ENCODE data around the gene RIT1. TPM values are rescaled to one million over a fixed set of nuclear protein-coding genes. Genes with fewer than 3 reads are reported as not detected.

Gene RIT1
- total RNA-seq, 1 donor from 2014 or later = 49.8 TPM

DNA sequence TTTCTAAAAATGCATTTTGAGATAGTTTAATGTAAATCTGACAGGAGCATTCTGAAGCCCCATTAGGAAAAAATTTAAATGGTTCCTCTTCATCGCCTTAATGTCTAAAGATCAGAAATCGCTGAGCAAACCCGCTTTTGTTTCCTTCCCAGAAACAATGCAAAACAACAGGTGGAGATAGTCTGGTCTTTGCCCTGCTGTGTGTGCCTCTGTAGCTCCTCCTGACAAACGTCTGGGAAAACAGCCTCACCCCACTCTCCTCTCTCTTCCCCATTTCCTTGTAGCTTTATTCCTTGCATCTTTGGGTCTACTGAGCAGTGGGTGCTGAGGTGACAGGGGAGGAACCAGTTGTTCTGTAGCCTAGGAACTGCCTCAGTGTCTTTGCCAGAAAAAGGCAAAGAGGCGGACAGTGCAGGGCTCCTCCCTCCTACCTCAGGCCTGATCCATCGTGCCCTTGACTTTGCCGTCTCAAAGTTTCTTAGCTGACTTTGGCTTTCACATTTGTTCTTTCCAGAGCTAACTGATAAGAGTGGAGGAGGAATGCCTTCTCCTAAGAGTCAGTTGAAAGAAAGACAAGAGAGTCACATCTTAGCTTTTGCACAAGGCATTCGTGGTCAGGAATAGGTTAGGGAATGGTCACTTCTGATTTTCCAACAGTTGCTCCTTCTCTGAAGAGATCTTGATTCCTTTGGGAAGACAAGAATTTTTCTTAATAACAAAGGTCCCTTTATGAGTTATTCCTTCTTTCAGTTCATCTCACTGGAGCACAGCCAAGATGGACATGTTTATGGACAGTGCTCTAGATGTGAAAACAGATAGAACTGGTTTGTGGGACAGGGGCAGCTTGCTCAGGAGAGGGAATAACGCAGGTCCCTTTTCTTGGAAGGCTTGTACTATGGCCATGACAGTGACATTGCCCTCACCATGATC lies 26.9 kb downstream of the RIT1 start:
- H3K36me3 ChIP-seq (ENCODE audit: control insufficient read depth, insufficient read depth, low read length) = no peaks in the 10 kb centered on the region
- FAIRE-seq = peak; percentile 40
- DNase-seq (ENCODE audit: low read depth) = no peak
- H3K4me3 ChIP-seq (ENCODE audit: low read depth, low read length) = no peak overlapping the region
- TF ChIP-seq, protein P1, sequence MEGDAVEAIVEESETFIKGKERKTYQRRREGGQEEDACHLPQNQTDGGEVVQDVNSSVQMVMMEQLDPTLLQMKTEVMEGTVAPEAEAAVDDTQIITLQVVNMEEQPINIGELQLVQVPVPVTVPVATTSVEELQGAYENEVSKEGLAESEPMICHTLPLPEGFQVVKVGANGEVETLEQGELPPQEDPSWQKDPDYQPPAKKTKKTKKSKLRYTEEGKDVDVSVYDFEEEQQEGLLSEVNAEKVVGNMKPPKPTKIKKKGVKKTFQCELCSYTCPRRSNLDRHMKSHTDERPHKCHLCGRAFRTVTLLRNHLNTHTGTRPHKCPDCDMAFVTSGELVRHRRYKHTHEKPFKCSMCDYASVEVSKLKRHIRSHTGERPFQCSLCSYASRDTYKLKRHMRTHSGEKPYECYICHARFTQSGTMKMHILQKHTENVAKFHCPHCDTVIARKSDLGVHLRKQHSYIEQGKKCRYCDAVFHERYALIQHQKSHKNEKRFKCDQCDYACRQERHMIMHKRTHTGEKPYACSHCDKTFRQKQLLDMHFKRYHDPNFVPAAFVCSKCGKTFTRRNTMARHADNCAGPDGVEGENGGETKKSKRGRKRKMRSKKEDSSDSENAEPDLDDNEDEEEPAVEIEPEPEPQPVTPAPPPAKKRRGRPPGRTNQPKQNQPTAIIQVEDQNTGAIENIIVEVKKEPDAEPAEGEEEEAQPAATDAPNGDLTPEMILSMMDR (IDR thresholded peaks at IDR 0.05; ENCODE audit: insufficient read depth, low read length, severe bottlenecking) = no peak
- no peaks in the 10 kb centered on the region for H3K27me3 ChIP-seq (ENCODE audit: control insufficient read depth, insufficient read depth, low read length)

DNA sequence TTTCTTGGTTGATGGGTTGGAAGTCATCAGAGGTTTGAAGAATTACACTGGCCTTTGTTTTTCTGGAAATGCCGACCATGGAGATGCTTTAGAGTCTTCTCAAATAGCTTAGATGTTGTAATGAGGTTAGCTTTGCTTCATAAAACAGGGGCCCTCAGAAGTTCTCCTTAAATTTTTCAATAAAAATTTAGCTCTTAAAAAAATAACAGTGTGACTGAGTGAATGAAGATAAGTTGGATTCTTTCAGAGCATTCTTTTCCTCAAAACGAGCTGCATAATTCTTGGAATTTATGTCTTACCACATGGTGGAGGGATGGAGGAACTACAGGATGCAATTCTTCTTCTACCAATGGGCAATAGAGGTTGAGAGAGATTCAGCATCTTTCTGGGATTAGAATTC lies 28.4 kb downstream of the RIT1 start:
- FAIRE-seq (no peak), DNase-seq (ENCODE audit: low read depth) (no peak)
- Histone ChIP-seq H3K27me3 (ENCODE audit: control insufficient read depth, insufficient read depth, low read length) (no peaks in the 10 kb centered on the region), H3K36me3 (ENCODE audit: control insufficient read depth, insufficient read depth, low read length) (no peaks in the 10 kb centered on the region), H3K4me3 (ENCODE audit: low read depth, low read length) (no peak overlapping the region)
- TF ChIP-seq, protein P1 (IDR thresholded peaks at IDR 0.05; ENCODE audit: insufficient read depth, low read length, severe bottlenecking) = no peak

DNA sequence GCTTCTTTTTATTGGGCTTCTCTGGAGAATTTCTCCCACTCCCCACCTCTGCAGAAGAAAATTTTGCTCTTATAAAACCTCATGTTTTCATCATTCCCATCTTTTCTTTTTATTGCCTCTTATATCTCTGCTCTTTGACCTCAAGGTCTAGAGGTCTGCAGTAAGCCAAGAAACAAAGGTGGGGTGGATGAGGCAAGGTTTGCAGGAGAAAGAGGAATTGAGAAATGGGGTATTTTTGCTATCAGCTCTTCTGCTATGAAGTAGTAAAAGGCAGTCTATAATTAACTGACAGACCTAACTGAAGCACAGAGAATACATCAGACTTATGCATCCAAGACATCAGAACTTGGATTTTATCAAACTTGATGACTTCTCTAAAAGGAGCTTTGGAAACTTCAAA lies 28.9 kb downstream of the RIT1 start:
- DNase-seq (ENCODE audit: low read depth) (no peak), FAIRE-seq (no peak)
- H3K27me3 ChIP-seq (ENCODE audit: control insufficient read depth, insufficient read depth, low read length) = no peaks in the 10 kb centered on the region
- no peaks in the 10 kb centered on the region for H3K36me3 ChIP-seq (ENCODE audit: control insufficient read depth, insufficient read depth, low read length)
- no peak overlapping the region for H3K4me3 ChIP-seq (ENCODE audit: low read depth, low read length)
- TF ChIP-seq, protein P1 (IDR thresholded peaks at IDR 0.05; ENCODE audit: insufficient read depth, low read length, severe bottlenecking) = no peak

DNA sequence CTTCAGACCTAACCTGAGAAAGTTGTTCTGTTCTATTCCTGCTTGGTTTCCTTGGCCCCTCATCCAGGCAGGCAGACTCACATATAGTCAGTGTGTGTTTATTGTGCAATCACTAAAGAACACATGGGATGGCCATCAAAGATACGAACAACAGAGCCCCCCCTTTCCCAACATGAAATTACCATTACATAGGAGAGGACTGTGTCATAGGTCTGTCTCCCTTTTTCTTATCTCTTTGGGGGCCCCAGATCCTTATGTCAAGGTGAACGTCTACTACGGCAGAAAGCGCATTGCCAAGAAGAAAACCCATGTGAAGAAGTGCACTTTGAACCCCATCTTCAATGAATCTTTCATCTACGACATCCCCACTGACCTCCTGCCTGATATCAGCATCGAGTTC lies 30.2 kb downstream of the RIT1 start:
- Histone ChIP-seq H3K27me3 (ENCODE audit: control insufficient read depth, insufficient read depth, low read length) (no peaks in the 10 kb centered on the region), H3K36me3 (ENCODE audit: control insufficient read depth, insufficient read depth, low read length) (no peaks in the 10 kb centered on the region), H3K4me3 (ENCODE audit: low read depth, low read length) (no peak overlapping the region)
- TF ChIP-seq, protein P1 (IDR thresholded peaks at IDR 0.05; ENCODE audit: insufficient read depth, low read length, severe bottlenecking) = no peak
- DNase-seq (ENCODE audit: low read depth) = no peak
- no peak for FAIRE-seq

DNA sequence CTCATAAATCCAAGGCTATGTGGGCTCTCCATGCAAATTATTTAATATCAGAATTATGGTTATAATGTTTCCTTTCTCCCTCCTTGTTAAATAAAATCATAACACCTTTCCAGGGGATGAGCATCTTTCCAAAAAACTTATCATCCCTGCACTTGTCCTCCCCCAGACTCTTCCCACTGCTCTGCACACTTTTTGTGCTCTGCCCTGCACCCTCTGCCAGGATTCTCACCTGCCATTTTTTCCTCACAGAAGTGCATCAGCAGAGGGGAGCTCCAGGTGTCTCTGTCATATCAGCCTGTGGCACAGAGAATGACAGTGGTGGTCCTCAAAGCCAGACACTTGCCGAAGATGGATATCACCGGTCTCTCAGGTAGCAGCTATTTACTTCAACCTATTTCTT lies 30.9 kb downstream of the RIT1 start:
- H3K4me3 ChIP-seq (ENCODE audit: low read depth, low read length) = no peak overlapping the region
- no peaks in the 10 kb centered on the region for H3K36me3 ChIP-seq (ENCODE audit: control insufficient read depth, insufficient read depth, low read length)
- TF ChIP-seq, protein P1 (IDR thresholded peaks at IDR 0.05; ENCODE audit: insufficient read depth, low read length, severe bottlenecking) = no peak
- DNase-seq (ENCODE audit: low read depth) (no peak), FAIRE-seq (no peak)
- H3K27me3 ChIP-seq (ENCODE audit: control insufficient read depth, insufficient read depth, low read length) = no peaks in the 10 kb centered on the region

All from bronchial epithelial cell (primary cell).